Common myeloid progenitor, CD34-positive (primary cell): ENCODE results near the gene POLR1E.
"Not testable (repeated sequence)": the region's sequence is repeated elsewhere in the genome, so short reads cannot be mapped to it uniquely, and the experiment has no call there.

Source experiments
- CTCF ChIA-PET: fragments of 350-600 bp; sonication (Branson Sonifier 250); formaldehyde crosslinking; loops from one replicate; lab custom pipeline; 2021; ENCODE audit warnings: antibody characterized with exemption; lab: Charles Lee
- POLR2A ChIA-PET: fragments of 350-600 bp; sonication (Branson Sonifier 250); formaldehyde crosslinking; loops from one replicate; lab custom pipeline; 2021; ENCODE audit warnings: antibody characterized with exemption; lab: Charles Lee
- DNase-seq, 3 donors: peaks; one replicate each; pipeline versions ENCODE4 v3.0.0 to v3.0.0-alpha.2; 2013
- H3K27ac ChIP-seq, 2 experiments: 1 replicate in 1 of 2; 2 replicates in 1 of 2; pipeline ENCODE4 v1.7.0; 2013; ENCODE audit warnings: inconsistent platforms in 2 of 2, low read length in 2 of 2, mild to moderate bottlenecking in 2 of 2, low read depth in 1 of 2, moderate library complexity in 1 of 2; ENCODE audit not compliant: severe bottlenecking in 2 of 2, insufficient read depth in 1 of 2, poor library complexity in 1 of 2
- H3K27me3 ChIP-seq, 5 experiments: replicated peaks in 2 of 5; 1 replicate in 3 of 5; 2 replicates in 2 of 5; pipeline versions ENCODE4 v1.6.1 to v1.7.0; 2013; ENCODE audit warnings: low read length in 4 of 5, mild to moderate bottlenecking in 2 of 5, moderate library complexity in 2 of 5, inconsistent platforms in 1 of 5; ENCODE audit not compliant: insufficient read depth in 5 of 5, control insufficient read depth in 4 of 5
- H3K36me3 ChIP-seq, 4 experiments: 1 replicate in 2 of 4; 2 replicates in 2 of 4; pipeline versions ENCODE4 v1.6.1 to v1.7.0; 2013; ENCODE audit warnings: low read length in 3 of 4, control low read depth in 1 of 4, mild to moderate bottlenecking in 1 of 4; ENCODE audit not compliant: control insufficient read depth in 4 of 4, insufficient read depth in 4 of 4
- H3K4me1 ChIP-seq, 4 experiments: 1 replicate in 3 of 4; 2 replicates in 1 of 4; pipeline versions ENCODE4 v1.6.1 to v1.7.1; 2013; ENCODE audit warnings: low read length in 3 of 4, mild to moderate bottlenecking in 3 of 4, control low read depth in 1 of 4, inconsistent platforms in 1 of 4, moderate library complexity in 1 of 4; ENCODE audit not compliant: control insufficient read depth in 4 of 4, insufficient read depth in 4 of 4; ENCODE audit errors: control extremely low read depth in 1 of 4
- H3K4me3 ChIP-seq, 7 experiments: 1 replicate in 4 of 7; 2 replicates in 3 of 7; pipeline versions ENCODE4 v1.5.1 to v1.7.0; 2013; ENCODE audit warnings: mild to moderate bottlenecking in 7 of 7, low read length in 6 of 7, moderate library complexity in 6 of 7, inconsistent platforms in 2 of 7, low read depth in 2 of 7, control low read depth in 1 of 7; ENCODE audit not compliant: insufficient read depth in 4 of 7, control insufficient read depth in 1 of 7; ENCODE audit errors: extremely low read depth in 1 of 7
- H3K9me3 ChIP-seq, 5 experiments: 1 replicate in 4 of 5; 2 replicates in 1 of 5; pipeline versions ENCODE4 v1.6.1 to v1.7.1; 2013; ENCODE audit warnings: low read length in 4 of 5, mild to moderate bottlenecking in 2 of 5, inconsistent platforms in 1 of 5, low read depth in 1 of 5, moderate library complexity in 1 of 5; ENCODE audit not compliant: control insufficient read depth in 4 of 5, insufficient read depth in 2 of 5; ENCODE audit errors: control extremely low read depth in 1 of 5
- WGBS: methylation state at CpG from one replicate; pipeline ENCODE4 v1.1.5; 2013; ENCODE audit not compliant: insufficient coverage; 5-methylcytosine and 5-hydroxymethylcytosine counted together

POLR1E gene

GRCh38 chr9:37464426-37465248, 21.1 kb upstream of the POLR1E start:
- no peaks in the 10 kb centered on the region for H3K36me3 ChIP-seq
- H3K4me3 ChIP-seq, result peak overlapping the region; percentile 79 to 97 (median 92)
- DNase-seq, result peak; percentile 90 to 96 (median 90)
- no peaks in the 10 kb centered on the region for H3K27me3 ChIP-seq
- no peaks in the 10 kb centered on the region for H3K9me3 ChIP-seq
- ChIA-PET POLR2A (interaction anchor here (0.5 kb wide), 1 partner anchor 1179 kb away, joined by 3 read pairs; no protein-coding TSS in a partner anchor), CTCF (interaction anchor here (1.0 to 1.6 kb wide), 3 partner anchors 17 to 127 kb away, joined by 3 read pairs; no protein-coding TSS in a partner anchor)
- H3K27ac ChIP-seq, result peak overlapping the region; percentile 96 to 97
- H3K4me1 ChIP-seq, result peaks cover 9 to 34% (median 20%) of the 10 kb centered on the region in 4 experiments
- under 1% methylated on average over 46 of the region's 47 CpGs for WGBS

GRCh38 chr9:37465249-37466036, 20.3 kb upstream of the POLR1E start, which contains the start of gene ZBTB5:
Gene ZBTB5, minus strand, starts transcription at chr9:37465450. Its CDS starts 22,899 bp downstream, at chr9:37442551.
- peaks cover 9 to 34% (median 20%) of the 10 kb centered on the region in 4 experiments for H3K4me1 ChIP-seq
- WGBS, result 0% methylated on average over 36 of the region's 52 CpGs
- no peaks in the 10 kb centered on the region for H3K36me3 ChIP-seq

GRCh38 chr9:37466037-37466709, 19.6 kb upstream of the POLR1E start:
- Histone ChIP-seq H3K27me3 (no peaks in the 10 kb centered on the region), H3K9me3 (no peaks in the 10 kb centered on the region), H3K4me3 (peak overlapping the region; percentile 71 to 97 (median 90)), H3K27ac (peak overlapping the region; percentile 47 to 96), H3K36me3 (no peaks in the 10 kb centered on the region), H3K4me1 (peaks cover 9 to 34% (median 20%) of the 10 kb centered on the region in 4 experiments)
- CTCF ChIA-PET, result interaction anchor here (1.5 kb wide), 2 partner anchors 20 to 22 kb away, joined by 4 to 6 read pairs; partner anchors contain the start of gene POLR1E
- POLR2A ChIA-PET, result interaction anchor here (0.8 kb wide), 1 partner anchor 13 kb away, joined by 3 read pairs; no protein-coding TSS in a partner anchor
- DNase-seq, result peak in 2 of 3 donors; percentile 69
- WGBS, result under 1% methylated on average over 38 of the region's 47 CpGs

More at GRCh38 chr9:37465249-37466036, 20.3 kb upstream of the POLR1E start, which contains the start of gene ZBTB5:
- ChIA-PET CTCF (interaction anchor here (1.5 kb wide), 2 partner anchors 21 to 22 kb away, joined by 4 to 6 read pairs; partner anchors contain the start of gene POLR1E), POLR2A (interaction anchor here (0.5 kb wide), 1 partner anchor 1178 kb away, joined by 3 read pairs; no protein-coding TSS in a partner anchor)
- peak; percentile 100 for DNase-seq
- H3K4me3 ChIP-seq, result peak within 1 kb of the TSS; percentile 81 to 97 (median 92)
- no peaks in the 10 kb centered on the region for H3K27me3 ChIP-seq
- no peaks in the 10 kb centered on the region for H3K9me3 ChIP-seq
- H3K27ac ChIP-seq, result peak within 1 kb of the TSS; percentile 96 to 97

- CTCF ChIA-PET, H3K27me3 ChIP-seq, H3K36me3 ChIP-seq, H3K9me3 ChIP-seq, H3K4me3 ChIP-seq, POLR2A ChIA-PET, DNase-seq: not testable (repeated sequence)
- peak overlapping the region in 1 of 2 experiments; percentile 34 for H3K27ac ChIP-seq
- H3K4me1 ChIP-seq, result peaks cover 9 to 34% (median 24%) of the 10 kb centered on the region in 4 experiments
- 97% methylated on average over 13 of the region's 17 CpGs for WGBS
Measured at GRCh38 chr9:37467530-37467929, 18.2 kb upstream of the POLR1E start.

- no peak for DNase-seq
- ChIA-PET CTCF (no interaction called here), POLR2A (no interaction called here)
- H3K27ac ChIP-seq, result no peak overlapping the region
- no peaks in the 10 kb centered on the region for H3K27me3 ChIP-seq
- WGBS, result 100% methylated on average over 5 of the region's 6 CpGs
- no peaks in the 10 kb centered on the region for H3K9me3 ChIP-seq
- peaks cover 5 to 24% (median 18%) of the 10 kb centered on the region in 4 experiments for H3K4me1 ChIP-seq
- no peak overlapping the region for H3K4me3 ChIP-seq
- no peaks in the 10 kb centered on the region for H3K36me3 ChIP-seq
Measured at GRCh38 chr9:37468620-37469019, 17.1 kb upstream of the POLR1E start.

- peak overlapping the region in 6 of 7 experiments; percentile 41 to 82 (median 62) for H3K4me3 ChIP-seq
- ChIA-PET CTCF (no interaction called here), POLR2A (no interaction called here)
- H3K36me3 ChIP-seq, result no peaks in the 10 kb centered on the region
- peaks cover 0 to 8% (median 3%) of the 10 kb centered on the region in 5 experiments for H3K9me3 ChIP-seq
- peak in 2 of 3 donors; percentile 15 to 22 for DNase-seq
- WGBS, result 25% methylated on average over 6 of the region's 7 CpGs
- peak overlapping the region in 1 of 2 experiments; percentile 32 for H3K27ac ChIP-seq
- H3K27me3 ChIP-seq, result no peaks in the 10 kb centered on the region
- peaks cover 0 to 9% (median 2%) of the 10 kb centered on the region in 4 experiments for H3K4me1 ChIP-seq
Measured at GRCh38 chr9:37471942-37472684, 13.6 kb upstream of the POLR1E start.
